ENCODE data around the gene TNFSF18. TPM values are rescaled to one million over a fixed set of nuclear protein-coding genes. Genes with fewer than 3 reads are reported as not detected.
A peak's percentile ranks its signal among the peaks of the same experiment; 100 is the strongest.

Gene TNFSF18, protein sequence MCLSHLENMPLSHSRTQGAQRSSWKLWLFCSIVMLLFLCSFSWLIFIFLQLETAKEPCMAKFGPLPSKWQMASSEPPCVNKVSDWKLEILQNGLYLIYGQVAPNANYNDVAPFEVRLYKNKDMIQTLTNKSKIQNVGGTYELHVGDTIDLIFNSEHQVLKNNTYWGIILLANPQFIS
- 1.6 TPM for total RNA-seq (2021; ENCODE audit: unreplicated experiment)
- polyA plus RNA-seq (2012), result 0.54 and 0.74 TPM in 2 replicates
- Bru-seq, nascent RNA, result percentile 69 among the genes with signal in this experiment
- BruChase-seq, experiment 1, labeled RNA remaining after a 6-hour chase, result percentile 27 among the genes with signal in this experiment
- BruChase-seq, experiment 2, labeled RNA remaining after a 2-hour chase, result percentile 60 among the genes with signal in this experiment
- long read RNA-seq, partial matches to known transcripts, result 0 of 2 reads
- long read RNA-seq, other reads (novel, unspliced or antisense), result 0 of 2 reads

DNA sequence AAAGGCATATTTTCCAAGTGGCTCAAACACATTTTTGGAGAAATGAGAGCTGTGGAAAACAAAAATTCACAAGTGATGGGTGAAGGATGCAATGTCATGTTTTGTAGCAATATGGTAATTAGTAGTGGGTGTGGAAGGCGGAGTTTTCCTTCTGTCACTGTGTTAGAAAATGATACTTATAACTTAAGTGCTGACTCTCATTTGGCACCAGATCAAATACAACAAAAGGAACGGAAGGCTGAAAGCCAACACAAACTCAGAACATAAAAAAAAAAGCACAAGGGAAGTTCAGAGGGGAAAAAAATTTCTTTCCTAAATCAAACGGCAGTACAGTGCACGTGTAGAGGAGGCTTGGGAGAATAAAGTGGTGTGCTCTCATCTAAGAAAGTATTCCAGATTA lies at the start of gene TNFSF18:
Gene TNFSF18 (minus strand): TSS at position 77 of the 400 bp plus-strand sequence. CDS start 45 bp downstream, at position 32.
- Histone ChIP-seq H3K27ac (ENCODE audit: low read depth, low read length) (no peak within 1 kb of the TSS; the same call in 1 of the 2 replicates), H3K4me3 (replicated peaks in 1 of 2; ENCODE audit: low read depth in 1 of 2, low read length in 2 of 2) (no peak within 1 kb of the TSS), H3K4me1 (ENCODE audit: control insufficient read depth in 1 of 2, insufficient read depth in 2 of 2, low read length in 2 of 2) (peaks cover 50 to 62% of the 10 kb centered on the region in 2 experiments), H3K79me2 (ENCODE audit: insufficient read depth, low read length) (no peaks in the 10 kb centered on the region), H3K27me3 (ENCODE audit: insufficient read depth, low read length) (no peaks in the 10 kb centered on the region), H3K9me2 (ENCODE audit: insufficient read depth) (no peaks in the 10 kb centered on the region), H3K9me3 (ENCODE audit: control insufficient read depth in 1 of 2, insufficient read depth in 1 of 2, low read depth in 1 of 2, low read length in 2 of 2) (no peaks in the 10 kb centered on the region), H3K9ac (ENCODE audit: low read length) (no peak within 1 kb of the TSS), H4K20me1 (ENCODE audit: insufficient read depth) (no peaks in the 10 kb centered on the region), H3K4me2 (ENCODE audit: low read length) (peak within 1 kb of the TSS; percentile 30), H2AFZ (ENCODE audit: low read depth, low read length, poor library complexity, severe bottlenecking) (peak within 1 kb of the TSS; percentile 92), H3K36me3 (ENCODE audit: control insufficient read depth in 1 of 2, insufficient read depth in 2 of 2, low read length in 2 of 2) (no peaks in the 10 kb centered on the region)
- RAD21 ChIA-PET (ENCODE audit: low non-redundant PET in 1 of 2, low total read pairs in 2 of 2, uncharacterized antibody in 2 of 2, unreplicated experiment in 2 of 2), result interaction anchor here in 1 of 2 experiments (1.1 kb wide), 1 partner anchor 11 kb away, joined by 3 read pairs; no protein-coding TSS in a partner anchor
- BruUV-seq (replicated peaks), result no TSS peak
- POLR2A ChIA-PET, result no interaction called here
- TF ChIP-seq CBX3 (IDR thresholded peaks at IDR 0.05; ENCODE audit: low read depth) (peak; percentile 23; the same call in 1 of the 2 replicates), ZFX (IDR thresholded peaks at IDR 0.05) (no peak), JUND (IDR thresholded peaks at IDR 0.05) (0 out of 2 replicates have a peak, but pooled peaks have one; percentile 11), CEBPB (IDR thresholded peaks at IDR 0.05; ENCODE audit: low read depth) (no peak)
- ATAC-seq (no peak), DNase-seq (ENCODE audit: low read depth, low spot score) (no peak)
- CTCF ChIA-PET, result no interaction called here
- intact Hi-C loops (cut with micrococcal nuclease), result no loop called here

DNA sequence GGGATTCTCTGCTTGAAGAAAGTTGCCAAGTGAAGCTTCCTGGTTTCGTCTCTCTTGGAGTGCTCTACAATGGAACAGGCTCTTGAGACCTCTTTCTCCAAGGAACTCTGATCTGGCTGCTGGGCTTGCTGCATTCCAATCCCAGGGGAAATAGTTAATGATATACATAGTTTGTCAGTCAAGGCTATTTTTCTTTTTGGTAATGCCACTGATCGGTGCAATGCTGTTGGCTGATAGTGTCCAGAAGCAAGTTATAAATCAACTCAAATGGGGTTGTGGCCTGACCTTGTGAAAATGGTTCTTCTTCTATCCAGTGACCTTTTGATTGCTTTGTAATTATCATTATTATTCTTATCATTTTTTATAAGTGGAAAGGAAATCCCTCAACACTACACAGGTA lies 48.4 kb upstream of the TNFSF18 start:
- H3K27me3 ChIP-seq (ENCODE audit: insufficient read depth, low read length), result no peaks in the 10 kb centered on the region
- no peaks in the 10 kb centered on the region for H3K9me2 ChIP-seq (ENCODE audit: insufficient read depth)
- no peak for ATAC-seq
- no peak for DNase-seq (ENCODE audit: low read depth, low spot score)
- TF ChIP-seq RAD21 (IDR thresholded peaks at IDR 0.05; ENCODE audit: low read depth) (no peak), YY1 (IDR thresholded peaks at IDR 0.05; ENCODE audit: extremely low read depth, insufficient replicate concordance, low read depth, low read length) (no peak), POLR2AphosphoS5 (IDR thresholded peaks at IDR 0.05; ENCODE audit: low read depth, low read length) (no peak), POLR2A (IDR thresholded peaks at IDR 0.05; ENCODE audit: borderline replicate concordance, extremely low read depth, insufficient read depth, insufficient read length) (no peak), ZNF274 (IDR thresholded peaks at IDR 0.05; ENCODE audit: low read depth, low read length) (no peak), SIN3A (IDR thresholded peaks at IDR 0.05; ENCODE audit: low read depth) (no peak), TCF7L2 (IDR thresholded peaks at IDR 0.05; ENCODE audit: borderline replicate concordance, extremely low read depth, insufficient read depth, insufficient read length) (no peak), SRF (IDR thresholded peaks at IDR 0.05; ENCODE audit: low read depth) (no peak)
- TF ChIP-seq, protein P1, sequence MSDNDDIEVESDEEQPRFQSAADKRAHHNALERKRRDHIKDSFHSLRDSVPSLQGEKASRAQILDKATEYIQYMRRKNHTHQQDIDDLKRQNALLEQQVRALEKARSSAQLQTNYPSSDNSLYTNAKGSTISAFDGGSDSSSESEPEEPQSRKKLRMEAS (IDR thresholded peaks at IDR 0.05), result no peak
- TF ChIP-seq, protein P2, sequence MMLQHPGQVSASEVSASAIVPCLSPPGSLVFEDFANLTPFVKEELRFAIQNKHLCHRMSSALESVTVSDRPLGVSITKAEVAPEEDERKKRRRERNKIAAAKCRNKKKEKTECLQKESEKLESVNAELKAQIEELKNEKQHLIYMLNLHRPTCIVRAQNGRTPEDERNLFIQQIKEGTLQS (IDR thresholded peaks at IDR 0.05), result no peak
- TF ChIP-seq, protein P3, sequence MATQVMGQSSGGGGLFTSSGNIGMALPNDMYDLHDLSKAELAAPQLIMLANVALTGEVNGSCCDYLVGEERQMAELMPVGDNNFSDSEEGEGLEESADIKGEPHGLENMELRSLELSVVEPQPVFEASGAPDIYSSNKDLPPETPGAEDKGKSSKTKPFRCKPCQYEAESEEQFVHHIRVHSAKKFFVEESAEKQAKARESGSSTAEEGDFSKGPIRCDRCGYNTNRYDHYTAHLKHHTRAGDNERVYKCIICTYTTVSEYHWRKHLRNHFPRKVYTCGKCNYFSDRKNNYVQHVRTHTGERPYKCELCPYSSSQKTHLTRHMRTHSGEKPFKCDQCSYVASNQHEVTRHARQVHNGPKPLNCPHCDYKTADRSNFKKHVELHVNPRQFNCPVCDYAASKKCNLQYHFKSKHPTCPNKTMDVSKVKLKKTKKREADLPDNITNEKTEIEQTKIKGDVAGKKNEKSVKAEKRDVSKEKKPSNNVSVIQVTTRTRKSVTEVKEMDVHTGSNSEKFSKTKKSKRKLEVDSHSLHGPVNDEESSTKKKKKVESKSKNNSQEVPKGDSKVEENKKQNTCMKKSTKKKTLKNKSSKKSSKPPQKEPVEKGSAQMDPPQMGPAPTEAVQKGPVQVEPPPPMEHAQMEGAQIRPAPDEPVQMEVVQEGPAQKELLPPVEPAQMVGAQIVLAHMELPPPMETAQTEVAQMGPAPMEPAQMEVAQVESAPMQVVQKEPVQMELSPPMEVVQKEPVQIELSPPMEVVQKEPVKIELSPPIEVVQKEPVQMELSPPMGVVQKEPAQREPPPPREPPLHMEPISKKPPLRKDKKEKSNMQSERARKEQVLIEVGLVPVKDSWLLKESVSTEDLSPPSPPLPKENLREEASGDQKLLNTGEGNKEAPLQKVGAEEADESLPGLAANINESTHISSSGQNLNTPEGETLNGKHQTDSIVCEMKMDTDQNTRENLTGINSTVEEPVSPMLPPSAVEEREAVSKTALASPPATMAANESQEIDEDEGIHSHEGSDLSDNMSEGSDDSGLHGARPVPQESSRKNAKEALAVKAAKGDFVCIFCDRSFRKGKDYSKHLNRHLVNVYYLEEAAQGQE (IDR thresholded peaks at IDR 0.05; ENCODE audit: low read depth), result no peak
- CTCF ChIA-PET, result interaction anchor here (0.7 kb wide), 1 partner anchor 8 kb away, joined by 3 read pairs; no protein-coding TSS in a partner anchor
- H2AFZ ChIP-seq (ENCODE audit: low read depth, low read length, poor library complexity, severe bottlenecking), result no peak overlapping the region
- no peaks in the 10 kb centered on the region for H3K9me3 ChIP-seq (ENCODE audit: control insufficient read depth in 1 of 2, insufficient read depth in 1 of 2, low read depth in 1 of 2, low read length in 2 of 2)
- no peak overlapping the region for H3K4me3 ChIP-seq (replicated peaks in 1 of 2; ENCODE audit: low read depth in 1 of 2, low read length in 2 of 2)
- H3K4me2 ChIP-seq (ENCODE audit: low read length), result no peak overlapping the region
- H4K20me1 ChIP-seq (ENCODE audit: insufficient read depth), result no peaks in the 10 kb centered on the region
- RAD21 ChIA-PET (ENCODE audit: low non-redundant PET in 1 of 2, low total read pairs in 2 of 2, uncharacterized antibody in 2 of 2, unreplicated experiment in 2 of 2), result no interaction called here
- no peak overlapping the region for H3K27ac ChIP-seq (ENCODE audit: low read depth, low read length)
- intact Hi-C loops (cut with micrococcal nuclease), result no loop called here
- H3K36me3 ChIP-seq (ENCODE audit: control insufficient read depth in 1 of 2, insufficient read depth in 2 of 2, low read length in 2 of 2), result no peaks in the 10 kb centered on the region
- H3K9ac ChIP-seq (ENCODE audit: low read length), result no peak overlapping the region
- no TSS peak for BruUV-seq (replicated peaks)
- no peaks in the 10 kb centered on the region for H3K79me2 ChIP-seq (ENCODE audit: insufficient read depth, low read length)
- POLR2A ChIA-PET, result interaction anchor here (0.7 kb wide), 2 partner anchors 78 to 206 kb away, joined by 3 read pairs; no protein-coding TSS in a partner anchor
- peaks cover 0 to 6% of the 10 kb centered on the region in 2 experiments; a peak in 1 of 4 replicates for H3K4me1 ChIP-seq (ENCODE audit: control insufficient read depth in 1 of 2, insufficient read depth in 2 of 2, low read length in 2 of 2)

Measured in HCT116 (cell line).